HepG2 (cell line): ENCODE results near the gene PDP2. TPM values are rescaled to one million over a fixed set of nuclear protein-coding genes. Genes with fewer than 3 reads are reported as not detected.

Source experiments
- BRCA1 ChIP-seq: sonication (generic); formaldehyde crosslinking; IDR thresholded peaks from 2 replicates; pipeline ENCODE4 v1.4.0; 2020; ENCODE audit warnings: missing genetic modification reagents
- CC2D1A ChIP-seq: sonication (generic); formaldehyde crosslinking; IDR thresholded peaks from 2 replicates; pipeline ENCODE4 v1.8.1; 2023; ENCODE audit warnings: mild to moderate bottlenecking, missing genetic modification reagents
- CHCHD3 ChIP-seq: sonication (generic); formaldehyde crosslinking; IDR thresholded peaks from 2 replicates; pipeline ENCODE4 v1.8.0; 2022; ENCODE audit warnings: mild to moderate bottlenecking, missing genetic modification reagents, moderate library complexity
- ELF3 ChIP-seq: IDR thresholded peaks from 2 replicates; pipeline ENCODE4 v1.6.1; 2016; ENCODE audit warnings: missing genetic modification reagents, missing compliant biosample characterization
- ELF4 ChIP-seq: sonication (generic); formaldehyde crosslinking; IDR thresholded peaks from 2 replicates; pipeline ENCODE4 v1.5.0; 2020; ENCODE audit warnings: missing genetic modification reagents, mild to moderate bottlenecking, moderate library complexity, borderline replicate concordance
- HDAC1 ChIP-seq: sonication (generic); formaldehyde crosslinking; IDR thresholded peaks from 2 replicates; pipeline ENCODE4 v1.5.1; 2020; ENCODE audit warnings: mild to moderate bottlenecking, missing genetic modification reagents
- HMG20B ChIP-seq: conservative IDR thresholded peaks from 2 replicates; pipeline ENCODE4 v1.6.1; 2016; ENCODE audit warnings: missing genetic modification reagents, missing compliant biosample characterization
- HNRNPL ChIP-seq: fragments of 200-400 bp; formaldehyde crosslinking; IDR thresholded peaks from 2 replicates; pipeline ENCODE4 v1.6.1; 2017; ENCODE audit warnings: mild to moderate bottlenecking, low read depth, low read length
- HOXA3 ChIP-seq: sonication (generic); formaldehyde crosslinking; IDR thresholded peaks from 2 replicates; pipeline ENCODE4 v1.5.0; 2020; ENCODE audit warnings: missing genetic modification reagents
- JDP2 ChIP-seq: sonication (generic); formaldehyde crosslinking; IDR thresholded peaks from 2 replicates; pipeline ENCODE4 v1.8.1; 2022; ENCODE audit warnings: missing genetic modification reagents, borderline replicate concordance
- KLF11 ChIP-seq: IDR thresholded peaks from 2 replicates; pipeline ENCODE4 v1.6.1; 2016; ENCODE audit warnings: missing compliant biosample characterization
- MAF1 ChIP-seq: sonication (generic); formaldehyde crosslinking; IDR thresholded peaks from 2 replicates; pipeline ENCODE4 v1.5.0; 2020; ENCODE audit warnings: missing genetic modification reagents, borderline replicate concordance
- MAZ ChIP-seq, 2 experiments: sonication (generic) in 1 of 2; formaldehyde crosslinking in 1 of 2; IDR thresholded peaks; 2 replicates each; pipeline versions ENCODE4 v1.5.0 to v1.6.1; 2012 to 2020; ENCODE audit warnings: low read depth in 2 of 2, mild to moderate bottlenecking in 2 of 2, borderline replicate concordance in 1 of 2, improper control_type of control experiment in 1 of 2, low read length in 1 of 2, missing genetic modification reagents in 1 of 2, moderate library complexity in 1 of 2
- MEIS1 ChIP-seq: sonication (generic); formaldehyde crosslinking; IDR thresholded peaks from 2 replicates; pipeline ENCODE4 v1.9.0; 2021; ENCODE audit warnings: mild to moderate bottlenecking, missing genetic modification reagents, moderate library complexity, borderline replicate concordance
- NFE2L1 ChIP-seq: sonication (generic); formaldehyde crosslinking; IDR thresholded peaks from 2 replicates; pipeline ENCODE4 v1.4.0; 2020; ENCODE audit warnings: missing genetic modification reagents, mild to moderate bottlenecking, borderline replicate concordance
- NKX3-1 ChIP-seq: sonication (generic); formaldehyde crosslinking; IDR thresholded peaks from 2 replicates; pipeline ENCODE4 v1.5.0; 2020; ENCODE audit warnings: missing genetic modification reagents
- NR2C2 ChIP-seq: sonication (generic); formaldehyde crosslinking; IDR thresholded peaks from 2 replicates; pipeline ENCODE4 v1.4.0; 2020; ENCODE audit warnings: missing genetic modification reagents, mild to moderate bottlenecking, moderate library complexity, borderline replicate concordance
- RARA ChIP-seq: IDR thresholded peaks from 2 replicates; pipeline ENCODE4 v1.6.1; 2016; ENCODE audit warnings: missing genetic modification reagents, missing compliant biosample characterization
- REL ChIP-seq: sonication (generic); formaldehyde crosslinking; conservative IDR thresholded peaks from 2 replicates; pipeline ENCODE4 v1.8.0; 2022; ENCODE audit warnings: mild to moderate bottlenecking, missing genetic modification reagents, moderate library complexity
- REPIN1 ChIP-seq: sonication (generic); formaldehyde crosslinking; IDR thresholded peaks from 2 replicates; pipeline ENCODE4 v1.8.0; 2022; ENCODE audit warnings: missing genetic modification reagents, low read depth, mild to moderate bottlenecking, borderline replicate concordance
- SP4 ChIP-seq: sonication (generic); formaldehyde crosslinking; IDR thresholded peaks from 2 replicates; pipeline ENCODE4 v1.8.1; 2023; ENCODE audit warnings: mild to moderate bottlenecking, missing genetic modification reagents
- WIZ ChIP-seq: sonication (generic); formaldehyde crosslinking; IDR thresholded peaks from 2 replicates; pipeline ENCODE4 v1.5.1; 2020; ENCODE audit warnings: mild to moderate bottlenecking, missing genetic modification reagents
- ZNF101 ChIP-seq: sonication (generic); formaldehyde crosslinking; IDR thresholded peaks from 2 replicates; pipeline ENCODE4 v1.4.0; 2020; ENCODE audit warnings: mild to moderate bottlenecking, low read depth, missing genetic modification reagents, borderline replicate concordance
- ZNF143 ChIP-seq: sonication (generic); formaldehyde crosslinking; IDR thresholded peaks from 2 replicates; pipeline ENCODE4 v1.4.0; 2020; ENCODE audit warnings: missing genetic modification reagents
- ZNF260 ChIP-seq: sonication (generic); formaldehyde crosslinking; IDR thresholded peaks from 2 replicates; pipeline ENCODE4 v1.4.0; 2020; ENCODE audit warnings: missing genetic modification reagents, low read depth, mild to moderate bottlenecking, borderline replicate concordance
- ZNF598 ChIP-seq: sonication (generic); formaldehyde crosslinking; IDR thresholded peaks from 2 replicates; pipeline ENCODE4 v1.5.1; 2020; ENCODE audit warnings: mild to moderate bottlenecking, missing genetic modification reagents, borderline replicate concordance
- polyA plus RNA-seq, 8 experiments: library from polyadenylated mRNA; depleted of rRNA in 3 of 8; stranded (reverse) in 7 of 8; unstranded in 1 of 8; fragments of >200 nt; fragmentation: Illumina TruSeq in 4 of 8; extraction: Trizol in 4 of 8; gene quantifications; 2 replicates each; pipeline versions ENCODE4 v1.2.1 to v1.2.3, GENCODE V29; 2011 to 2016; ENCODE audit warnings: low read depth in 4 of 8, missing spikeins in 1 of 8, mixed read lengths in 1 of 8; ENCODE audit not compliant: insufficient read depth in 1 of 8
- total RNA-seq, 5 experiments: library from RNA; depleted of rRNA; stranded (reverse); fragments of >200 nt; fragmentation: Illumina TruSeq; extraction: Trizol; gene quantifications; 2 replicates each; pipeline ENCODE4 v1.2.3, GENCODE V29; 2016; ENCODE audit warnings: low read depth in 1 of 5
- TF ChIP-seq, protein P1 (sequence below): sonication (generic); formaldehyde crosslinking; IDR thresholded peaks from 2 replicates; pipeline ENCODE4 v1.4.0; 2020; ENCODE audit warnings: missing genetic modification reagents
- TF ChIP-seq, protein P2 (sequence below): sonication (generic); formaldehyde crosslinking; IDR thresholded peaks from 2 replicates; pipeline ENCODE4 v1.4.0; 2020; ENCODE audit warnings: missing genetic modification reagents

PDP2 gene
- total and polyA plus RNA-seq, 2 of the 13 experiments (the other 11 are each of a cell fraction or from before 2014, with no cell fraction given): 12.8 to 15.8 TPM

DNA sequence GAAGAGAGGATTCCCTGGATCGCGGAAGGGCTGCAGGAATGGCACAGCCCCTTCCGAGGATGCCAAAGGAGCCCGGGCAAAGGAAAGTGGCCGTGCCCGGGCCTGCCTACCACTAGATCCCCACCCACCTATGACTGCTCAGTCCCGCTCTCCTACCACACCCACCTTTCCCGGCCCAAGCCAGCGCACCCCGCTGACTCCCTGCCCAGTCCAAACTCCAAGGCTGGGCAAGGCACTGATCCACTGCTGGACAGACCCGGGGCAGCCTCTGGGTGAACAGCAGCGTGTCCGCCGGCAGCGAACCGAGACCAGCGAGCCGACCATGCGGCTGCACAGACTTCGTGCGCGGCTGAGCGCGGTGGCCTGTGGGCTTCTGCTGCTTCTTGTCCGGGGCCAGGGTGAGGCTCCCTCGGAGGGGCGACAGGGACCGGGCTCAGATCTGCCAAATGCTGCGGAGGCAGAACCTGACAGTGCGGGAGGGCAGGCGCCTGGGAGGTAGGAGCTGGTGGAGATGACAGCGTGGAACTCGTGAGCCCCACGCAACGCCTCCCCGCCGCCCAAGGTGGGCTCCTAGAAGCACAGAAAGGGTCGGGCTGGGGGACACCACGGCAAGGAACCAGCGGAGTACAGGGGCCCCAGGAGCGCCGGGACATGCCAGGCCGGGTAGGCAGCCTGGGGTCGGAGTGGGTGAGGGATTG is 55.1 kb downstream of the PDP2 start, which contains the start of gene CES2 (continued):
- TF ChIP-seq ZNF101 (CRISPR knock-in tag): no peak
- TF ChIP-seq HMG20B (CRISPR knock-in tag): no peak
- TF ChIP-seq, protein P1, sequence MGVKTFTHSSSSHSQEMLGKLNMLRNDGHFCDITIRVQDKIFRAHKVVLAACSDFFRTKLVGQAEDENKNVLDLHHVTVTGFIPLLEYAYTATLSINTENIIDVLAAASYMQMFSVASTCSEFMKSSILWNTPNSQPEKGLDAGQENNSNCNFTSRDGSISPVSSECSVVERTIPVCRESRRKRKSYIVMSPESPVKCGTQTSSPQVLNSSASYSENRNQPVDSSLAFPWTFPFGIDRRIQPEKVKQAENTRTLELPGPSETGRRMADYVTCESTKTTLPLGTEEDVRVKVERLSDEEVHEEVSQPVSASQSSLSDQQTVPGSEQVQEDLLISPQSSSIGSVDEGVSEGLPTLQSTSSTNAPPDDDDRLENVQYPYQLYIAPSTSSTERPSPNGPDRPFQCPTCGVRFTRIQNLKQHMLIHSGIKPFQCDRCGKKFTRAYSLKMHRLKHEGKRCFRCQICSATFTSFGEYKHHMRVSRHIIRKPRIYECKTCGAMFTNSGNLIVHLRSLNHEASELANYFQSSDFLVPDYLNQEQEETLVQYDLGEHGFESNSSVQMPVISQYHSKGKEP: 0 out of 2 replicates have a peak, but pooled peaks have one; percentile 41
- TF ChIP-seq HNRNPL: peak; percentile 99
- TF ChIP-seq KLF11: no peak
- peak; percentile 94; the same call in 1 of the 2 replicates for TF ChIP-seq REPIN1 (CRISPR knock-in tag)
- no peak; the same call in none of the 2 replicates for TF ChIP-seq BRCA1 (CRISPR knock-in tag)
- 0 out of 2 replicates have a peak, but pooled peaks have one; percentile 51 for TF ChIP-seq NFE2L1
- peak; percentile 53 for TF ChIP-seq MEIS1 (CRISPR knock-in tag)
- TF ChIP-seq, protein P2, sequence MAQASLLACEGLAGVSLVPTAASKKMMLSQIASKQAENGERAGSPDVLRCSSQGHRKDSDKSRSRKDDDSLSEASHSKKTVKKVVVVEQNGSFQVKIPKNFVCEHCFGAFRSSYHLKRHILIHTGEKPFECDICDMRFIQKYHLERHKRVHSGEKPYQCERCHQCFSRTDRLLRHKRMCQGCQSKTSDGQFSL (CRISPR knock-in tag): no peak
- TF ChIP-seq CC2D1A (CRISPR knock-in tag): no peak
- peak; percentile 96 for TF ChIP-seq HDAC1
- peak; percentile 72; the same call in 1 of the 2 replicates for TF ChIP-seq SP4 (CRISPR knock-in tag)
- peak; percentile 88; the same call in 1 of the 2 replicates for TF ChIP-seq ZNF260 (CRISPR knock-in tag)
- TF ChIP-seq ELF4: no peak
- TF ChIP-seq RARA (CRISPR knock-in tag): peak; percentile 49
- TF ChIP-seq MAZ (IDR thresholded peaks at IDR 0.05; ENCODE audit: borderline replicate concordance, low read depth, low read length): peak; percentile 66; the same call in 1 of the 2 replicates
- TF ChIP-seq MAZ (CRISPR knock-in tag; IDR thresholded peaks at IDR 0.05; ENCODE audit: low read depth): peak; percentile 53; the same call in 1 of the 2 replicates
- no peak for TF ChIP-seq JDP2 (CRISPR knock-in tag)
- peak; percentile 13; the same call in 1 of the 2 replicates for TF ChIP-seq ELF3 (CRISPR knock-in tag)
- TF ChIP-seq CHCHD3 (CRISPR knock-in tag): no peak
- TF ChIP-seq HOXA3: peak; percentile 83
- peak; percentile 33; the same call in 1 of the 2 replicates for TF ChIP-seq NR2C2 (CRISPR knock-in tag)
- TF ChIP-seq MAF1 (CRISPR knock-in tag): peak; percentile 71; the same call in 1 of the 2 replicates
- peak; percentile 36; the same call in 1 of the 2 replicates for TF ChIP-seq ZNF598 (CRISPR knock-in tag)
- peak; percentile 85; the same call in 1 of the 2 replicates for TF ChIP-seq WIZ (CRISPR knock-in tag)
- peak; percentile 18; the same call in 1 of the 2 replicates for TF ChIP-seq ZNF143 (CRISPR knock-in tag)
- peak; percentile 81; the same call in 1 of the 2 replicates for TF ChIP-seq REL
- TF ChIP-seq NKX3-1 (CRISPR knock-in tag): peak; percentile 82; the same call in 1 of the 2 replicates
